Neural cell (in vitro differentiated cells): ENCODE results near the gene TLN1. TPM values are rescaled to one million over a fixed set of nuclear protein-coding genes. Genes with fewer than 3 reads are reported as not detected.

Source experiments
- H2AFZ ChIP-seq: fragments of 200-600, 300-800 bp; sonication (generic), shearing (Covaris generic); 2 replicates; pipeline ENCODE4 v1.6.0; 2014; ENCODE audit warnings: low read depth, mild to moderate bottlenecking, antibody characterized with exemption, low read length, moderate library complexity
- H3F3A ChIP-seq: fragments of 200-600 bp; shearing (Covaris generic); 2 replicates; pipeline ENCODE4 v1.6.1; 2016; ENCODE audit warnings: mild to moderate bottlenecking, moderate library complexity, mixed read lengths, antibody characterized with exemption, low read length; ENCODE audit not compliant: insufficient read depth, poor library complexity, severe bottlenecking
- H3K27ac ChIP-seq: fragments of 200-600, 300-800 bp; sonication (generic), shearing (Covaris generic); 2 replicates; pipeline ENCODE4 v1.5.1; 2014; ENCODE audit warnings: mild to moderate bottlenecking, low read length, moderate library complexity
- H3K27me3 ChIP-seq: fragments of 300-800, 200-600 bp; sonication (generic), shearing (Covaris generic); 2 replicates; pipeline ENCODE4 v1.6.0; 2014; ENCODE audit warnings: mild to moderate bottlenecking, low read depth, low read length, moderate library complexity; ENCODE audit not compliant: insufficient read depth
- H3K36me3 ChIP-seq: fragments of 300-800, 200-600 bp; sonication (generic), shearing (Covaris generic); 2 replicates; pipeline ENCODE4 v1.5.1; 2014; ENCODE audit warnings: mild to moderate bottlenecking, antibody characterized with exemption, low read length, moderate library complexity; ENCODE audit not compliant: insufficient read depth
- H3K4me2 ChIP-seq: fragments of 300-800, 200-600 bp; sonication (generic), shearing (Covaris generic); 2 replicates; pipeline ENCODE4 v1.6.0; 2014; ENCODE audit warnings: mild to moderate bottlenecking, low read length
- H3K4me3 ChIP-seq: fragments of 300-800, 200-600 bp; sonication (generic), shearing (Covaris generic); 2 replicates; pipeline ENCODE4 v1.5.1; 2014; ENCODE audit warnings: mild to moderate bottlenecking, low read length, moderate library complexity
- H3K79me2 ChIP-seq: fragments of 200-600 bp; shearing (Covaris generic); replicated peaks from 2 replicates; pipeline ENCODE4 v1.6.0; 2014; ENCODE audit warnings: mild to moderate bottlenecking, low read length, moderate library complexity; ENCODE audit not compliant: insufficient read depth
- H3K9ac ChIP-seq: fragments of 300-800, 200-600 bp; sonication (generic), shearing (Covaris generic); 2 replicates; pipeline ENCODE4 v1.6.1; 2016; ENCODE audit warnings: mild to moderate bottlenecking, low read length, mixed read lengths
- H3K9me2 ChIP-seq: fragments of 200-600 bp; shearing (Covaris generic); 2 replicates; pipeline ENCODE4 v1.6.1; 2016; ENCODE audit warnings: mild to moderate bottlenecking, low read length, mixed read lengths; ENCODE audit not compliant: insufficient read depth
- H3K9me3 ChIP-seq: fragments of 200-600, 300-800 bp; sonication (generic), shearing (Covaris generic); 2 replicates; pipeline ENCODE4 v1.6.1; 2016; ENCODE audit warnings: mild to moderate bottlenecking, mixed run types, low read length, moderate library complexity, mixed read lengths
- H4K20me1 ChIP-seq: fragments of 200-600 bp; shearing (Covaris generic); 2 replicates; pipeline ENCODE4 v1.6.1; 2016; ENCODE audit warnings: mild to moderate bottlenecking, mixed run types; ENCODE audit not compliant: insufficient read depth
- EP300 ChIP-seq: fragments of 450-650 bp; conservative IDR thresholded peaks from 2 replicates; pipeline ENCODE4 v1.6.1; 2014; ENCODE audit warnings: antibody characterized with exemption, mild to moderate bottlenecking, moderate library complexity; ENCODE audit not compliant: poor library complexity, severe bottlenecking
- EZH2 ChIP-seq: fragments of 200-600, 300-800 bp; shearing (Covaris generic), sonication (generic); IDR thresholded peaks from 2 replicates; pipeline ENCODE4 v1.6.1; 2014; ENCODE audit warnings: antibody characterized with exemption, low read length, borderline replicate concordance, mild to moderate bottlenecking; ENCODE audit not compliant: insufficient read depth, poor library complexity, severe bottlenecking
- MXI1 ChIP-seq: fragments of 450-650 bp; conservative IDR thresholded peaks from 2 replicates; pipeline ENCODE4 v1.6.1; 2014; ENCODE audit warnings: antibody characterized with exemption, mild to moderate bottlenecking; ENCODE audit not compliant: poor library complexity, severe bottlenecking
- POLR2AphosphoS5 ChIP-seq: IDR thresholded peaks from 2 replicates; pipeline ENCODE4 v1.6.1; 2012
- RAD21 ChIP-seq: fragments of 450-650 bp; conservative IDR thresholded peaks from 2 replicates; pipeline ENCODE4 v1.6.1; 2014; ENCODE audit warnings: antibody characterized with exemption, mild to moderate bottlenecking, moderate library complexity
- SMC3 ChIP-seq: fragments of 450-650 bp; conservative IDR thresholded peaks from 2 replicates; pipeline ENCODE4 v1.6.1; 2014; ENCODE audit warnings: antibody characterized with exemption, mild to moderate bottlenecking, moderate library complexity; ENCODE audit not compliant: poor library complexity
- TAF1 ChIP-seq: IDR thresholded peaks from 2 replicates; pipeline ENCODE4 v1.6.1; 2012; ENCODE audit warnings: low read depth
- polyA plus RNA-seq: library from polyadenylated mRNA; depleted of rRNA; stranded (reverse); fragments of >200 nt; gene quantifications from 2 replicates; pipeline ENCODE4 v1.2.3, GENCODE V29; 2014
- TF ChIP-seq, protein P1 (sequence below): IDR thresholded peaks from 2 replicates; pipeline ENCODE4 v1.6.1; 2012; ENCODE audit warnings: borderline replicate concordance
- TF ChIP-seq, protein P2 (sequence below): fragments of 450-650 bp; IDR thresholded peaks from 2 replicates; pipeline ENCODE4 v1.5.1; 2014; ENCODE audit warnings: antibody characterized with exemption, mild to moderate bottlenecking, moderate library complexity; ENCODE audit not compliant: poor library complexity, severe bottlenecking

Gene TLN1
- polyA plus RNA-seq, 1 donor from 2014 or later, result 7.1 TPM

DNA sequence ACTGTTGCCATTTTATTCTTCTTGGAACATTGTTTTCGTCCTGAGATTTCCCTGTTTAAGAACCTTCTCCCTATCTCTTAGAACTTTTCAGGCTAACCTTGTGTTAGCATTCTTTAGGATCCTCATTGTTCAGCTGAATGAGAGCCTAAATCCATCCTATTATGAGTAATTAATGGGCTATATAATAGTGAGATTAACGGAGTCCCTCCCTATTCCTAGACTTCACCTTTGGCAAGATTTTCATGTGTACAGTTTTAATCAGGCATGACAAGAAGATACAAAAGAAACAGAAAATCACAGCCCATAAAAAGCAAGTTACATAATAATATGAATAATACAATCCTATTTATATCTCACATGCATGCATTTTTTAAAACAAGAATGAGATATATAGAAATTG, 31.2 kb upstream of the TLN1 start:
- no peaks in the 10 kb centered on the region for H3K9me3 ChIP-seq
- no peaks in the 10 kb centered on the region for H3K27me3 ChIP-seq
- H3F3A ChIP-seq, result no peaks in the 10 kb centered on the region
- no peaks in the 10 kb centered on the region for H3K9me2 ChIP-seq
- H4K20me1 ChIP-seq, result no peaks in the 10 kb centered on the region
- H3K4me2 ChIP-seq, result no peak overlapping the region
- H3K4me3 ChIP-seq, result no peak overlapping the region
- TF ChIP-seq, protein P1, sequence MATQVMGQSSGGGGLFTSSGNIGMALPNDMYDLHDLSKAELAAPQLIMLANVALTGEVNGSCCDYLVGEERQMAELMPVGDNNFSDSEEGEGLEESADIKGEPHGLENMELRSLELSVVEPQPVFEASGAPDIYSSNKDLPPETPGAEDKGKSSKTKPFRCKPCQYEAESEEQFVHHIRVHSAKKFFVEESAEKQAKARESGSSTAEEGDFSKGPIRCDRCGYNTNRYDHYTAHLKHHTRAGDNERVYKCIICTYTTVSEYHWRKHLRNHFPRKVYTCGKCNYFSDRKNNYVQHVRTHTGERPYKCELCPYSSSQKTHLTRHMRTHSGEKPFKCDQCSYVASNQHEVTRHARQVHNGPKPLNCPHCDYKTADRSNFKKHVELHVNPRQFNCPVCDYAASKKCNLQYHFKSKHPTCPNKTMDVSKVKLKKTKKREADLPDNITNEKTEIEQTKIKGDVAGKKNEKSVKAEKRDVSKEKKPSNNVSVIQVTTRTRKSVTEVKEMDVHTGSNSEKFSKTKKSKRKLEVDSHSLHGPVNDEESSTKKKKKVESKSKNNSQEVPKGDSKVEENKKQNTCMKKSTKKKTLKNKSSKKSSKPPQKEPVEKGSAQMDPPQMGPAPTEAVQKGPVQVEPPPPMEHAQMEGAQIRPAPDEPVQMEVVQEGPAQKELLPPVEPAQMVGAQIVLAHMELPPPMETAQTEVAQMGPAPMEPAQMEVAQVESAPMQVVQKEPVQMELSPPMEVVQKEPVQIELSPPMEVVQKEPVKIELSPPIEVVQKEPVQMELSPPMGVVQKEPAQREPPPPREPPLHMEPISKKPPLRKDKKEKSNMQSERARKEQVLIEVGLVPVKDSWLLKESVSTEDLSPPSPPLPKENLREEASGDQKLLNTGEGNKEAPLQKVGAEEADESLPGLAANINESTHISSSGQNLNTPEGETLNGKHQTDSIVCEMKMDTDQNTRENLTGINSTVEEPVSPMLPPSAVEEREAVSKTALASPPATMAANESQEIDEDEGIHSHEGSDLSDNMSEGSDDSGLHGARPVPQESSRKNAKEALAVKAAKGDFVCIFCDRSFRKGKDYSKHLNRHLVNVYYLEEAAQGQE, result no peak
- no peak for TF ChIP-seq EP300
- no peak for TF ChIP-seq TAF1
- no peak for TF ChIP-seq MXI1
- TF ChIP-seq SMC3, result no peak
- no peak for TF ChIP-seq RAD21
- TF ChIP-seq, protein P2, sequence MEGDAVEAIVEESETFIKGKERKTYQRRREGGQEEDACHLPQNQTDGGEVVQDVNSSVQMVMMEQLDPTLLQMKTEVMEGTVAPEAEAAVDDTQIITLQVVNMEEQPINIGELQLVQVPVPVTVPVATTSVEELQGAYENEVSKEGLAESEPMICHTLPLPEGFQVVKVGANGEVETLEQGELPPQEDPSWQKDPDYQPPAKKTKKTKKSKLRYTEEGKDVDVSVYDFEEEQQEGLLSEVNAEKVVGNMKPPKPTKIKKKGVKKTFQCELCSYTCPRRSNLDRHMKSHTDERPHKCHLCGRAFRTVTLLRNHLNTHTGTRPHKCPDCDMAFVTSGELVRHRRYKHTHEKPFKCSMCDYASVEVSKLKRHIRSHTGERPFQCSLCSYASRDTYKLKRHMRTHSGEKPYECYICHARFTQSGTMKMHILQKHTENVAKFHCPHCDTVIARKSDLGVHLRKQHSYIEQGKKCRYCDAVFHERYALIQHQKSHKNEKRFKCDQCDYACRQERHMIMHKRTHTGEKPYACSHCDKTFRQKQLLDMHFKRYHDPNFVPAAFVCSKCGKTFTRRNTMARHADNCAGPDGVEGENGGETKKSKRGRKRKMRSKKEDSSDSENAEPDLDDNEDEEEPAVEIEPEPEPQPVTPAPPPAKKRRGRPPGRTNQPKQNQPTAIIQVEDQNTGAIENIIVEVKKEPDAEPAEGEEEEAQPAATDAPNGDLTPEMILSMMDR, result no peak
- TF ChIP-seq EZH2, result no peak
- no peak for TF ChIP-seq POLR2AphosphoS5
- H2AFZ ChIP-seq, result no peak overlapping the region
- no peaks in the 10 kb centered on the region for H3K36me3 ChIP-seq
- no peaks in the 10 kb centered on the region for H3K79me2 ChIP-seq
- no peak overlapping the region for H3K27ac ChIP-seq
- no peak overlapping the region for H3K9ac ChIP-seq

DNA sequence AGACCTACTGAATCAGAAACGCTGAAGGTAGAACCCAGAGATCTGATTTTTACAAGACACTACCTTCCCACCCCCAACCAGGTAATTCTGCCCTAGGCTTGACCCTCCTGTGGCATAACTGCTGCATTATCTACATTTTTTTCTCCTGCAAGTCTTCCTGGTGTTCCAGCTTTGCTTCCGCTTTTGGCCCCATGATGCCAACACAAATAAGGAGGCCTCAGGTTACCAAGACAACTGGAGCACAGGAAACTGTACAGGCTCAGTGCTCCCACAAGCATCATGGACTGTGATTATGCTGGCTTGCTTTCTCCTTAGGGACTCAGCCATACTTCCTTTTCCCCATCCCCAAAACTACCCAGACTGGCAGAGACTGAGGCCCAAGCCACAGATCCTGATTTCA, 28.7 kb upstream of the TLN1 start:
- Histone ChIP-seq H3F3A (no peaks in the 10 kb centered on the region), H3K27me3 (no peaks in the 10 kb centered on the region), H3K9me3 (no peaks in the 10 kb centered on the region), H3K9ac (no peak overlapping the region), H3K79me2 (no peaks in the 10 kb centered on the region), H3K36me3 (no peaks in the 10 kb centered on the region), H2AFZ (no peak overlapping the region), H3K9me2 (no peaks in the 10 kb centered on the region), H3K4me2 (no peak overlapping the region), H3K27ac (no peak overlapping the region), H4K20me1 (no peaks in the 10 kb centered on the region), H3K4me3 (no peak overlapping the region)
- TF ChIP-seq, protein P2, result no peak
- no peak for TF ChIP-seq POLR2AphosphoS5
- TF ChIP-seq EZH2, result no peak
- TF ChIP-seq, protein P1, result no peak
- TF ChIP-seq MXI1, result no peak
- TF ChIP-seq SMC3, result no peak
- no peak for TF ChIP-seq RAD21
- TF ChIP-seq EP300, result no peak
- no peak for TF ChIP-seq TAF1
